HG03432 (cell line): ENCODE measurements around the gene SCAPER.

Source experiments
- ATAC-seq: cut with Tn5 transposase; IDR thresholded peaks from one replicate; pipeline ENCODE4 v1.9.1; 2021; ENCODE audit warnings: mild to moderate bottlenecking, moderate library complexity; ENCODE audit not compliant: unreplicated experiment

SCAPER gene

DNA sequence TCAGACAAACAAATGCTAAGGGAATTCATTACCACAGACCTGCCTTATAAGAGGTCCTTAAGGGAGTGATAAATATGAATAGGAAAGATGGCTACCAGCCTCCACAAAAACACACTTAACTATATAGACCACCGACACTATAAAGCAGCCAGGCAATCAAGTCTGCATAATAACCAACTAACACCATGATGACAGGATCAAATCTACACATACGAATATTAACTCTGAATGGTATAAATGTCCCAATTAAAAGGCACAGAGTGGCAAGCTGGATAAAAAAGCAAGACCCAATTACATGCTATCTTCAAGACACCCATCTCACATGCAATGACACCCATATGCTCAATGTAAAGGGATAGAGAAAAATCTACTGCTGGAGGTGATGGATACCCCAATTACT is 221.1 kb downstream of the SCAPER start:
- ATAC-seq, result no peak

DNA sequence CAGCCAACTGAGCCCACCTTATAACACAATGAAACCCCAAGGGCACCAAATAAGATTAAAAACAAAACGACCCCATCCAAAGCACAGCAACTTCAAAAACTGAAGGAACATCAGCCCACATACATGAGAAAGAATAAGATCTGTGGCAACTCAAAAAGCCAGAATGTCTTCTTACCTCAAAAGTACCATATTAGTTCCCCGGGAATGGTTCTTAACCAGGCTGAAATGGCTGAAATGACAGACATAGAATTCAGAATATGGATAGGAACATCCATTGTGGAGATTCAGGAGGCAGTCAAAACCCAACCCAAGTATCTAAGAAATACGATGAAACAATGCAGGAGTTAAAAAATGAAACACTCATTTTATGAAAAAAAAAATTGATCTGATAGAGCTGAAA is 222.3 kb downstream of the SCAPER start:
- ATAC-seq, result no peak

DNA sequence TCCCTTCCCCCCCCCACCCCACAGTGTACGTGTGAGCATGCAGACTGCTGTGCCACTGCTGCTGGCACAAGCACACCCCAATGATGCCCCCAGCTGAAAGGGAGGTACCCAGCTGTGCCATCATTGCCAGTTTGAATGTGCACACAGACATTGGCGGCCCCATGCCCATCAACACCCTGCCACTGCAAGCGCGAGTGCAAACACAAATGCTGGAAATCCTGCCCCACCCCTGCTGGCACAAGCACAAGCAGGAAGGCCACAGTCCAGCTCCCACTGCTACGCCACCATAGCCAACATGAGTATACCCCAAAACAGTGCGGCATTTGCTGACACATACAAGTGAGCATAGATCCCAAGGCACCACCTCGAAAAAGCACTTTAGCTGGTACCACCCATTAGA is 222.9 kb downstream of the SCAPER start:
- ATAC-seq, result no peak

DNA sequence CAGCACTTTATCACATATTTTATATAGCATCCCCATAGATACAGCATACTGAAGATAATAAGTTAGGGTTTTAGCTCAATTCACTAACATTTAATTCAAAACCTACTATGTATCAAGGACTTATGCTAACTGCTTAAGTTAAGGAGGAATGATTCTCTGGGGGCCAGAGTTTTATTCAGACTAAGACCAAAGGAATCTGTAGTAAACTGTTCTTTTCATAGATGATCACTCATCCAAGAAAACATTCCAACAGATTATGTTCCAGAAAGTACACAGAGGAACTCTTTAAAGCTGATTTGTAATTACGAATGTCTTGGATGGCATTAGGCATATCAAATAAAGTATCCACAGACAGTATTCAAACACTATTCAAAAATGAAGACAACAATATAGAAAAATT is 226.4 kb downstream of the SCAPER start:
- ATAC-seq, result no peak

DNA sequence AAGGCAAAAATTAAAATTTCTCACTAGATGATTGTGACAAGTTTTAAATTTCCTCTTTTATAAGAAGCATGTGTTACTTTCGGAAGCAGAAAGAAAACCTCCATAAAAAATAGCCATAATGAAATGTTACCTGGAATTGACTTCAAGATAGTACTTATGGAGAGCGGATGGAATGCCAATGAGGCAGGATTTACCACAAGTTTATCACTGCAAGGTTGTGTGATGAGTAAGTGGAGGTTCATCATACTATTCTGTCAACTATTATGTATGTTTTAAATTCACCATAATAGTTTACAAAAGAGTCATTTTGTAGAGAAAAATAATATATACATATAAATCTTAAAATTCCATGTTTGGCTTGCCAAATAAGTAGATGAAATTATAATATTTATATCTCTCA is 230.3 kb downstream of the SCAPER start:
- ATAC-seq, result no peak

DNA sequence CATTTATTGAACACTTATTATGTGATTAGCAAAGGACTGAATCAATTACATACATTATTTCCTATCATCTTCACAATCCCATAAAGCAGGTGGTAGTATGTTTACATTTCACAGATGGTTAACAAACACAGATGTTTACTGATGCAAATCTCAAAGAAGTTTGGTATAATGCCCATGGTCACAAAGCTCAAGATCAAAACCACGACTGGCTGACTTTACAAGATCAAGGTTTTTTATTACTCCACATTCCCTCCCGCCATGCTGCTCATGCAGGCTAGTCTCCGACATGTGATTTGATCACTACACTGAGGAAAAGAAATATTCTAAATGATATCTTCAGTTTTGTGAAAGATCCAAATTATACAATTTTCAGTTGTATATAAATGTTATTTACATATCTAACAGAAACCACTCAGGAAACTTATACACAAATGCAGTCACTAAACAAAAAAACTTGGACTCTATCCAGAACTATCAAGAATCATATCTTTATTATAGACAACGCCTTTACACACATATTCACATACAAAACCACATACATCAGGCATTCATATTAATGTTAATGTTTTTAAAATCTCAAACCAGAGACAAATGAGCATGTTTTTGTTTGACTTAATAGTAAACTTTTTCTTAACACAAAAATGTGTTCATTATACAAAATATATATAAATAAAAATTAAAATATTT is 235.5 kb downstream of the SCAPER start:
- ATAC-seq, result no peak

DNA sequence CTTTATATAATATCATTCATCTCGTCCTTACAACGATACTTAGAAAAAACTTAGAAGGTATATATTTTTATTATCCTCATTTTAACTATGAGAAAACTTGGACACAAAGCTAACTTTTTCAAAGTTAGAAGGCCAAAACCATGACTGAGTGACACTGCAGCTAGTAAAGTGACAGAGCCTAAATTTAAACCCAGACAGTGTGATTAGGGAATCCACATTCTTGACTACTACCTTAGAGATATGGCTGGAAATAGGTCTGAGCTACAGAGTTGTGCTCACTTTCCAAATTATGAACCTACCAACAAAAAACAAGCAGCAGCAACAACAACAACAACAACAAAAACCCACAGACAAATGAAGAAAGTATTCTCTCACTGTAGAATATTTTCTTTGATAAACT is 236.2 kb downstream of the SCAPER start:
- ATAC-seq, result no peak

DNA sequence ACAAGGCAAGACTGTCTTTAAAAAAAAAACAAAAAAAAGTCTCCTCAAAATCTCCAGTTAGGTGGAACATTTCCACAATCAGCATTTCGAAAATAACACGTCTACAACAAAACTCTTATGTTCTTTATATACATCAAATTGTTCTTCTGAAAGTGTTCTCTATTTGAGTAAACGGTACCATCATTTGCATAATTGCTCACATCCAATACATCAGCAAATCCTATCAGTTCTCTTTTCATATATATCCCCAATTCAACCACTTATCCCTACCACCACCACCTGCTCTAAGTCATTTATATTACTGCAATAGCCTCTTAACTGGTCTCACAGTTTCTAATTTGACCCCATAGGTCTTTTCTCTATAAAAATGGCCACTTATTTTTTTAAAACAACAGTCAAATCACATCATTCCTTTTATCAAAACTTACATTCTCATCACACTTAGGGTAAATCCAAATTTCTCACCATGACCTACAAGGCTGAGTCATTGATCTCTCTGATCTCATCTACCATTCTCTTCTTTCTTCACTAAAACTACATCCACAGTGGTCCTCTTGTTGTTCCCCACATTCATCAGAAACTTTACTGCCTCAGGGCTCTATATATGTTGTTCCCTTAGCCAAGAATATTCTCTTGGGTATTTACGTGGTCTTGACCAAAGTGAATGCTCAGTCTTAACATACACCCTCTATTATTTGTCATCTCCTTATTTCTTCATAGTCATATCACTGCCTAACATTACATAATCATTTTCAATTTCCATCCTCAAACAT is 237.0 kb downstream of the SCAPER start:
- no peak for ATAC-seq

DNA sequence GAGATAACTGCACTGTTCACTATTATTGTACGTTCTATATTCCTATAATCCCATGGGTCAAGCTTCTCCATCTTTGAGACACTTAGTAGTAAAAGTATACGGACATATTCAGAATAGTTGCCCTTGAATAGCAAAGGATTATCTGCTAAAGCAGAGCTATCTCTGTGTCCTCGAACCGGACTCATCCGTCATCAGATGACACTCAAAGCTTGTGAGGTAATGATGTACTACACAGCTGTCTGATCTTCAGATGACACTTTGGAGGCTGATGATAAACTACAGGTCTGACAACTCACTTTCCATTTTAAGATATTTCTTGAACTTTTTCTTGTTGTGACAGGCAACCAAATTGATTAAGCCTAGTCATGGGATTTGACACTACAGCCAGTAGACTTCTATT is 240.2 kb downstream of the SCAPER start:
- no peak for ATAC-seq

DNA sequence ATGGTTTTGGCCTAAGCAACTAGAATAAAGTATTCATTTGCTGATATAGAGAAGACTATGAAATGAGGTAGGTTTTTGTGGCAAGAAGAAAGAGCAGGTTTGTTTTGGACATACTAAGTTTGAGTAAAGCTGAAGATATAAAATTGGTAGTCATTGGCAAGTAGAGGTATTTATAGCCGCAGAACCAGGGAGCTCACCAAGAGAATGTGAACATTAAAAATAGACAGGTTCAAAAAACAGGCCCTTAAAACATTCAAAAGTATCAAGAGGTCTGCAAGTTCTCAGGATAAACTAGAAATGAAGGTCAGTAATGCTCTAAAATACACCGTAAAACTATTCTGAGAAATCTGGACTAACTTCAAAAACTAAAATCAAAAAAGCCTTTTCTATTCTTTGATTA is 240.7 kb downstream of the SCAPER start:
- no peak for ATAC-seq

DNA sequence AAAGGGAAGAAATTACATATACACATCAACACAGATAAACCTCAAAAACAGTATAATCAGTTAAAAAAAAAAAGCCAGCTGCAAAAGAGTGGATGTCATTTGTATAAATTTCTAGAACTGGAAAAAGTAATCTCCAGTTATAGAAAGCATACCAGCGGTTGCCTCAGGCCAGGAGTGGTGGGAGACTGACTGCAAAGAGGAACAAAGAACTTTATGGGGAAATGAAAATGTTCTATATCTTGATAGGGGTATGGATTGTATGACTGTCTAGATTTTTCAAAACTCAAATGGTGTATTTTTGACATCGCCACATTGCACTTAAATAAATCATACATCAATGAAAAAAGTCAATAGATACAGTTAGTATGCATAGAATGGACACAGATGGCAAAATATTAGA is 241.6 kb downstream of the SCAPER start:
- ATAC-seq, result no peak

DNA sequence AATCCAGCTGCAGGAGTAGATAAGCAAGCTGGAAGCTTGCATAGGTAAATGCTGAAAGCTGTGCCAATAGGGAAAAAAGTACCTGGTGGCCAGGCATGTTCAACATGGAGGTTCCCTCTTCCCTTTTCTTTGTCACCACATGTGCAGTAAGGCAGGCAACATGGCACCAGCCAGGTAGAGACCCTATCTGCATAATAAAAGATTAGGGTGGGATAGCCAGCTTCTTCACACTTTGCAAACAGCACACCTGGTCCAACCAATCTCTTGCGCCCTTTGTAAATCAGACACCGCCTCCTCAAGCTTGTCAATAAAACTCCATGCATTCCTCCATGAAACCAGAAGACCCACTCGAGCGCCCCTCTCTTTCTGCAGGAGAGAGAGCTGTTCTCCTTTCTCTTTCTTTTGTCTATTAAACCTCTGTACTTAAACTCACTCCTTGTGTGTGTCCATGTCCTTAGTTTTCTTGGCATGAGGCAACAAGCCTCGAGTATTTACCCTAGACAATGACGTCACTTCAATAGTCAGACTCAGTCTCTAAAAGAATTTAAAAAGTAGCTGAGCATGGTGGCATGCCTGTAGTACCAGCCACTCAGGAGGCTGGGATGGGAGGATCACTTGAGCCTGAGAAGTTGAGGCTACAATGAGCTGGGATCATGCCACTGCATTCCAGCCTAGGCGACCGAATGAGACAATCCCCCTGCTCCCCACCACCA is 256.3 kb downstream of the SCAPER start:
- no peak for ATAC-seq

DNA sequence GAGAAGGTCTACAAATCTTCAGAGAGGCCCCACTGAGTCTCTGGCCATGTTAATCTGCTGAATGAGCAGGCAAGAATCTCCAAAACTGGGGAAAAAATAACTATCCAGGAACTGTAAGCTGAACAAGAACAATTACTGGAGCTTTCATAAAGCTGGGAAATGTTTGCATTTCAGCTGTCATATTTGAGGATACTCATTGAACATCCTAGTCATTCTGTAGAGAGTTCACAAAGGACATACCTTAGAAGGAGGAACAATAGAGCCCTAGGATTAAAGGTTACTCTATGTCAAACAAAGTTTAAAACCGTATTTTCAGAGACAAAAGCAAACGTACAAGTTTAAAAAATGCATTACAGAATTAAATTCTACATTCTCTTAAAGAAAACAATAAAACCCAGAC is 257.5 kb downstream of the SCAPER start:
- ATAC-seq, result no peak

DNA sequence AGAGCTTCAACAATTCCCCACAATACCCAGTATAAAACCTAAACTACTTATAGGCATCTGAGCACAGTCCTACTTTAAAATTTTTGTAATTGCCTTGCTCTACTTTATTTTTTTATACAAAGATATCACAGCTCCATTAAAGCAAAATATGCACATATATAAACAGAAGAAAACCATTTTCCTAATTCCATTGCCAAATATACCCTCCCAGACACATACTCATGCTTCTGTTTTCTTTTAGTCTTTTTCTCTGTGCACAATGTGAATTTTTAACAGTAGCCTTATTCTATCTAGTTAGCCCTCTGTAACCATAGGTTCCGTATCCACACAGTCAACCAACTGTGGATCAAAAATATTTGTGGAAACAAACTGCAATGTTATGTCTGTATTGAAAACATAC is 260.5 kb downstream of the SCAPER start:
- no peak for ATAC-seq

DNA sequence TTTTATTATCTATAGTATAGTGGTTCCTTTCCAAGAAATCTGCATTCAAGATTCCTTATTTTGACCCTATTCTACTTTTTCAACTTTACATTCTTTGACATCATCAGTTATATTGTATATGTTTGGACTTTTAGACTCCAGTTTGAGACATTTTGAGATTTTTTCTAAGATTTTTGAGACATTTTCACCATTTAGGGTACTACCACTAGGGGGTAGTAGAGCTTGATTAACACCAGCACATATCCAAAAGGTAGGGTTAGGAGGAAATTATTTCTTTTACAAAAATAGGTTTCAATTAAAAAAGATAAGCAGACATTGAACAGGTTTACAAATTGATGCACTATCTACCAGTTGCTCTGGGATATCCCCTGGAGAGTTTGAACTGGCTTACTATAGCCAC is 262.5 kb downstream of the SCAPER start:
- ATAC-seq, result no peak

DNA sequence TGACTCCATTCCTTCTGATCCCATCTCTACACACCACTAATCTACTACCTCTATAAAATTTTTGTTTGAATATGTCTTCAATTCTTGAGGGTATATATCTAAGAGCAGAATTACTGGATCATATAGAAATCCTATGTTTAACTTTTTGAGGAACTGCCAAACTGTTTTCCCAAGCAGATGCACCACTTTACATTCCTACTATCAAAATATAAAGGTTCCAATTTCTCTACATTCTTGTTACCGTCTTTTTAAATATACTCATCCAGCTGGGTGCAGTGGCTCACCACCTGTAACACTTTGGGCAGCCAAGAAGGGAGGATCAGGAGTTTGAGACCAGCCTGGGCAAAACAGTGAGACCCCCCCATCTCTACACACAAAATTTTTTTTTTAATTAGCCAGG is 268.0 kb downstream of the SCAPER start:
- ATAC-seq, result no peak

DNA sequence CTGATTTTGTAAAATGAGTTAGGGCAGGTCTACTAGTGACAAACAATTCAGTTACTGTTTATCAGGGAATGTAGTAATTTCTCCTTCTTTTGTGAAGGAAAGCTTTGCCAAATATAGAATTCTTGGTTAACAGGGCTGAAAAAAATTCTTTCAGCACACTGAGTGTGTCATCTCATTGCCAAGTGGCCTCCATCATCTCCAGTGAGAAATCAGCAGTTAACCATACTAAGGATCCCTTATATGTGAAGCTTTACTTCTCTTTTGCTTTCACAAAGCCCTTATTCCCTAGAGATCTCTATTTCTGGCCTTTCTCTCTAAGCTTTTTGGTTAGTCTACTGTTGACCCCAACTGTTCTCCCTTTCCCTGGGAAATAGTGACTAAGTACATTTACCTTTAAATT is 269.1 kb downstream of the SCAPER start:
- ATAC-seq, result no peak

DNA sequence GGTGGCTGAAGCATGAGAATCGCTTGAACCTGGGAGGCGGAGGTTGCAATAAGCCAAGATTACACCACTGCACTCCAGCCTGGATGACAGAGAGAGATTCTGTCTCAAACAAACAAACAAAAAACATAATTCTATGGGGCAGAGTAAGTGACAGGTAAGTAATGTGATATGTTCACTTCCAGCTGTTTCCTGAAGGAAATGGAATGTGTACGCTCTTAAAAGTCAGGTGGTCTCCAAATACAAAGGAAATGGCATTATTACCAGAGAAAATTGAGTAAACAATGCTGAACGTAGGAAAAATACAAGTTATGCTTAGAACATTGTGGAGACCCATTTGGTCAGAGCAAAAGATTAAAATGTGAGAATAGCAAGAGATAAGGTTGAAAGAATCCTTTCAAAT is 278.5 kb downstream of the SCAPER start:
- no peak for ATAC-seq

DNA sequence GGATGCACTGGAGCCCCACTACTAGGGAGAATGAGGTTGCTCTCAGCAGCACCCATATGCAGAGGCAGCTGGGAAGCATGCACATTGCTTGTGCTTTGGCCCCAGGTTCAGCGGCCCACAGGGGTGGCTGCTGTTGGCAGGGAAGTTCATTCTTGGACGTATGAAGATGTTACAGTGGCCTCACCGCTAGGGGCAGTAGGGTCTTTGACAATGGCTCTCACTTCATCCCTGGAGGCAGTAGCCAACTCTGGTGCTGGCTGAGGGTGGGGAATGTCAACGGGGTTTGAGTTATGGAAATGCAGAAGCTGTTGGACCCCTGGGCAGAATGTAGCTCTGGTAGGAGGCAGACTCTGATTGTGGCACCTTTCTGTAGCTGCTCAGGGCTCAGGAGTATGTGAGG is 279.9 kb downstream of the SCAPER start:
- ATAC-seq, result no peak

DNA sequence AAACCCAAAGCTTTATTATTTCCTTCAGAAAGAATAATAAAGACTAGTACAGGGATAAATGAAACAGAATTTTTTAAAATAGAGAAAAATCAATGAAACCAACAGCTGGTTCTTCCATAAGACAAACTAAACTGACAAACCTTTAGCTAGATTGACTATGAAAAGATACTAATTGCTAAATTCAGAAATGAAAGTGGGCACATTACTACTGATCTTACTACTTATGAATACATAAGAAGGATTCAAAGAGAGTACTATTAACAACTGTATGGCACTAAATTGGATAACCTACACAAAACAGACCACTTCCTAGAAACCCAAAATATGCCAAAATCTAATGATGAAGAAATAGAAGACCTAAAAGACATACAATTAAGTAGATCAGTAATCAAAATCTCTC is 290.4 kb downstream of the SCAPER start:
- ATAC-seq, result no peak

DNA sequence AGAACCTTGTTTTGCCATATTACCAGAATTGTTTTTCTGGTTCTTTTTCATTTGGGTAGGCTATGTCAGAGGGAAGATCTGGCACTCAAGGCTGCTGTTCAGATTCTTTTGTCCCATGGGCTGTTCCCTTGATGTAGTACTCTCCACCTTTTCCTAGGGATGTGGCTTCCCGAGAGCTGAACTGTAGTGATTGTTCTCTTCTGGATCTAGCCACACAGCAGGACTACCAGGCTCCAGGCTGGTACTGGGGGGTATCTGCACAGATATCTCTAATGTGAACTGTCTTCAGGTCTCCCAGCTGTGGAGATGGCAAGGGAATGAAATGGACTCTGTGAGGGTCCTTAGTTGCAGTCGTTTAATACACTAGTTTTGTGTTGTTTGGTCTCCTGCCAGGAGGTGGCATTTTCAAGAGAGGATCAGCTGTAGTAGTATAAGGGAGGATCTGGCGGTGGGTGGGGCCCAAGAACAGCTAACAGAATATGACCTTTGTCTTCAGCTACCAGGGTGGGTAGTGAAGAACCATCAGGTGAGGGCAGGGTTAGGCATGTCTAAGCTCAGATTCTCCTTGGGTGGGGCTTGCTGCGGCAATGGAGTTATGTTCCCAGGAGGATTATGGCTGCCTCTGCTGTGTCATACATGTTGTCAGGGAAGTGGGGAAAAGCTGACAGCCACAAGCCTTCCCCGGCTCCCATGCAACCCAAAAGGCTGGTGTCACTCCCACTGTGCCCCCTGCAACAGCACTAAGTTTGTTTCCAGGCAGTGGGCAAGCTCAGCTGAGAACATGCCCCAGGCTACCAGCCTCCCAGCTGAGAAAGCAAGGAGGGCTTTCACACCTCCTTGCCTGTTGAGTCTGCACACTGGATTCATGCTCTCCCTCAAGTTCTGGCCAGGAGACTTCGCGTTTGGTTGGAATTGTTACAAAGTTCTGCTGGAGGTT is 316.1 kb downstream of the SCAPER start:
- no peak for ATAC-seq
